ENCODE measurements around the gene PAK4. TPM values are rescaled to one million over a fixed set of nuclear protein-coding genes. Genes with fewer than 3 reads are reported as not detected.
A peak's percentile ranks its signal among the peaks of the same experiment; 100 is the strongest.

PAK4 gene
- total and polyA plus RNA-seq, 2 of the 8 experiments (the other 6 are each of a cell fraction or from before 2014, with no cell fraction given) = 50.7 to 64.4 TPM

DNA sequence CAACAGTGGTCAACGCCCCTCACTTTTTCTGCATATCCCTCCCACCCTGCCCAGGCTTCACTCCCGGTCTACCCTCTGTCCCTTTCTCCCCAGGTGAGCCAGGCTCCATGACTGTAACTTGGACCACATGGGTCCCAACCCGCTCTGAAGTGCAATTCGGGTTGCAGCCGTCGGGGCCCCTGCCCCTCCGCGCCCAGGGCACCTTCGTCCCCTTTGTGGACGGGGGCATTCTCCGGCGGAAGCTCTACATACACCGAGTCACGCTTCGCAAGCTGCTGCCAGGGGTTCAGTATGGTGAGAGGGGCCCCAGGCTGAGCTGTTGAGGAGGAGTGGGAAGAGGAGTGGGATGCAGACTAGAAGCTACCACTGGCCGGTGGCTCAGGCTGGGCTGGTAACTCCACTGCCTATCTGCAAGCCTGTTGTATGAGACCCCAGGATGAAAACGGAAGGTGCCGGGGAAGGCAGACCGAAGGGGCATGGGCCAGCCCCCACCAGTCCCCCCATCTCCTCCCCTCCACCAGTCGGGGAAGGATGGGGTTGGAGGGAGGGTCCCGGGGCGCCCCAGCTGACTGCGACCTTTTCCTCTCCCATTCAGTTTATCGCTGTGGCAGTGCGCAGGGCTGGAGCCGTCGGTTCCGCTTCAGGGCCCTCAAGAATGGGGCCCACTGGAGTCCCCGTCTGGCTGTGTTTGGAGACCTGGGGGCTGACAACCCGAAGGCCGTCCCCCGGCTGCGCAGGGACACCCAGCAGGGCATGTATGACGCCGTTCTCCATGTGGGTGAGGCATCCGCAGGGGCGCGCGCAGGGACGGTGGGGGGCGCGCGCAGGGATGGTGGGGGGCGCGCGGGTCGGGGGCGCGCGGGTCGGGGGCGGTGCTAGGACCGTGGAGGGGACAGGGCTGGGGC lies 27.0 kb upstream of the PAK4 start:
- no peaks in the 10 kb centered on the region for H3K9me3 ChIP-seq (ENCODE audit: insufficient read depth in 2 of 2, low read depth in 1 of 2, low read length in 1 of 2)
- no peak overlapping the region for H2BK120ac ChIP-seq (replicated peaks; ENCODE audit: low read depth, low read length)
- H2BK15ac ChIP-seq (ENCODE audit: low read length) = no peak overlapping the region
- H2BK5ac ChIP-seq (ENCODE audit: low read depth, low read length) = no peak overlapping the region
- peak overlapping the region; percentile 25; the same call in 1 of the 2 replicates for H4K8ac ChIP-seq (ENCODE audit: extremely low read depth, insufficient read depth, low read length)
- no peak overlapping the region for H3K9ac ChIP-seq (replicated peaks in 1 of 4; ENCODE audit: extremely low read depth in 1 of 4, low read depth in 3 of 4, low read length in 3 of 4)
- H3K27ac ChIP-seq (ENCODE audit: low read depth, low read length) = no peak overlapping the region
- FAIRE-seq (no peak), DNase-seq (ENCODE audit: low read depth in 1 of 2, low spot score in 2 of 2) (peak in 1 of 2 experiments; percentile 51)
- H3K14ac ChIP-seq (ENCODE audit: insufficient read length) = no peak overlapping the region
- TF ChIP-seq KDM4A (IDR thresholded peaks at IDR 0.05; ENCODE audit: low read depth, low read length, severe bottlenecking) (peak; percentile 33), KDM1A (IDR thresholded peaks at IDR 0.05; ENCODE audit: borderline replicate concordance, low read length) (no peak), TCF12 (IDR thresholded peaks at IDR 0.05; ENCODE audit: low read depth, low read length) (no peak), EZH2 (IDR thresholded peaks at IDR 0.05; ENCODE audit: low read depth, low read length, severe bottlenecking) (peak; percentile 33)
- no peaks in the 10 kb centered on the region for H3K36me3 ChIP-seq (ENCODE audit: control insufficient read depth in 2 of 4, insufficient read depth in 4 of 4, low read length in 3 of 4)
- no peak overlapping the region for H3K23ac ChIP-seq (ENCODE audit: insufficient read length)
- H3K4me3 ChIP-seq (ENCODE audit: extremely low read depth in 1 of 4, insufficient read depth in 2 of 4, low read depth in 3 of 4, low read length in 4 of 4) = peak overlapping the region; percentile 19 to 59 (median 29); a peak in 6 of 8 replicates
- no peak overlapping the region for H2BK12ac ChIP-seq (ENCODE audit: low read depth, low read length)
- no peak overlapping the region for H2AK5ac ChIP-seq (ENCODE audit: low read depth, low read length)
- no peak overlapping the region for H3K4ac ChIP-seq (replicated peaks; ENCODE audit: insufficient read length, low read depth, low read length)
- H3K56ac ChIP-seq (replicated peaks; ENCODE audit: insufficient read length, low read depth, low read length) = no peak overlapping the region
- no peak overlapping the region for H2BK20ac ChIP-seq (ENCODE audit: low read length)
- H3K4me1 ChIP-seq (replicated peaks in 1 of 4; ENCODE audit: control insufficient read depth in 3 of 4, insufficient read depth in 4 of 4, low read length in 3 of 4) = no peaks in the 10 kb centered on the region
- no peaks in the 10 kb centered on the region for H3K23me2 ChIP-seq (ENCODE audit: low read depth, low read length)
- 58% methylated on average over 27 of the region's 53 CpGs; no CpG with 5 or more reads in 1 of the 2 experiments for WGBS, 2 experiments (ENCODE audit: extremely low coverage in 1 of 2, insufficient coverage in 1 of 2, insufficient read length in 1 of 2, insufficient replicate concordance in 2 of 2, low coverage in 1 of 2, low lambda C conversion rate in 2 of 2, missing lambda C conversion rate in 1 of 2)
- H4K91ac ChIP-seq (replicated peaks; ENCODE audit: insufficient read length, low read length) = no peak overlapping the region
- H2AFZ ChIP-seq (ENCODE audit: low read length) = no peak overlapping the region; the same call in 1 of the 2 replicates
- POLR2A ChIA-PET (ENCODE audit: partially characterized antibody) = interaction anchor here (0.6 to 1.6 kb wide), 4 partner anchors 9 to 250 kb away, joined by 3 to 5 read pairs (median 3); no protein-coding TSS in a partner anchor
- H3K79me2 ChIP-seq (ENCODE audit: control insufficient read depth in 1 of 2, insufficient read depth in 2 of 2, low read length in 2 of 2) = no peaks in the 10 kb centered on the region
- H3K4me2 ChIP-seq (ENCODE audit: insufficient read depth in 1 of 2, low read depth in 2 of 2, low read length in 2 of 2) = peak overlapping the region; percentile 54 to 60
- no peak overlapping the region for H3K18ac ChIP-seq (ENCODE audit: extremely low read depth, low read length)
- no peaks in the 10 kb centered on the region for H3K79me1 ChIP-seq (ENCODE audit: low read depth, low read length)
- H3K27me3 ChIP-seq (replicated peaks in 1 of 4; ENCODE audit: control insufficient read depth in 3 of 4, extremely low read depth in 1 of 4, insufficient read depth in 3 of 4, low read length in 3 of 4) = peaks cover 0 to 9% (median 6%) of the 10 kb centered on the region in 4 experiments; a peak in 5 of 7 replicates
- no peaks in the 10 kb centered on the region for H4K20me1 ChIP-seq (replicated peaks in 1 of 2; ENCODE audit: control insufficient read depth in 1 of 2, insufficient read depth in 2 of 2, low read length in 2 of 2)
- CTCF ChIA-PET (ENCODE audit: partially characterized antibody) = interaction anchor here (0.6 to 2.2 kb wide), 8 partner anchors 9 to 945 kb away, joined by 3 to 7 read pairs (median 4); partner anchors contain the start of gene SYCN
- H4K5ac ChIP-seq (ENCODE audit: insufficient read length, low read depth, low read length) = no peak overlapping the region
